ENCODE measurements around the gene GOLIM4. TPM values are rescaled to one million over a fixed set of nuclear protein-coding genes. Genes with fewer than 3 reads are reported as not detected.

The GOLIM4 gene
- total and polyA plus RNA-seq, 2 of the 13 experiments (the other 11 are each of a cell fraction or from before 2014, with no cell fraction given) = 10.9 to 47.7 TPM

DNA sequence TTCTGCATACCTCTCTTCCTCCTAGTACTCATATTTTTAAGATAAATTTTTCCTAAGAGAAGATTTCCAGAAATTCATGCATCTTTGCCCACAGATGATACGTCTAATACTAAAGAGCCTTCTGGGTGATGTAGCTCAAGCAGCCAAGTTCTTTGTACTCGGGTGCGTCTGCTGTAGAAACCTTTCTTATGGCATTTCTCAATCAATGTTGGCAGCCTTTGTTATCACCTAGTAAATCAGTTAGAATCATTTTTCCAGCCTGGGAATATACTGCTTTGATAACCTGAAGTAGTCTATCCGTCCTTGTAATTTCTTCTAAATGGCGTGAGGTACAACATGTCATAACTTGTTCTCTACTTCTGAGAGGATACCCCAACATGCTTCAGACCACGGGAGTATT is 104.5 kb downstream of the GOLIM4 start (continued):
- TF ChIP-seq, protein P1, sequence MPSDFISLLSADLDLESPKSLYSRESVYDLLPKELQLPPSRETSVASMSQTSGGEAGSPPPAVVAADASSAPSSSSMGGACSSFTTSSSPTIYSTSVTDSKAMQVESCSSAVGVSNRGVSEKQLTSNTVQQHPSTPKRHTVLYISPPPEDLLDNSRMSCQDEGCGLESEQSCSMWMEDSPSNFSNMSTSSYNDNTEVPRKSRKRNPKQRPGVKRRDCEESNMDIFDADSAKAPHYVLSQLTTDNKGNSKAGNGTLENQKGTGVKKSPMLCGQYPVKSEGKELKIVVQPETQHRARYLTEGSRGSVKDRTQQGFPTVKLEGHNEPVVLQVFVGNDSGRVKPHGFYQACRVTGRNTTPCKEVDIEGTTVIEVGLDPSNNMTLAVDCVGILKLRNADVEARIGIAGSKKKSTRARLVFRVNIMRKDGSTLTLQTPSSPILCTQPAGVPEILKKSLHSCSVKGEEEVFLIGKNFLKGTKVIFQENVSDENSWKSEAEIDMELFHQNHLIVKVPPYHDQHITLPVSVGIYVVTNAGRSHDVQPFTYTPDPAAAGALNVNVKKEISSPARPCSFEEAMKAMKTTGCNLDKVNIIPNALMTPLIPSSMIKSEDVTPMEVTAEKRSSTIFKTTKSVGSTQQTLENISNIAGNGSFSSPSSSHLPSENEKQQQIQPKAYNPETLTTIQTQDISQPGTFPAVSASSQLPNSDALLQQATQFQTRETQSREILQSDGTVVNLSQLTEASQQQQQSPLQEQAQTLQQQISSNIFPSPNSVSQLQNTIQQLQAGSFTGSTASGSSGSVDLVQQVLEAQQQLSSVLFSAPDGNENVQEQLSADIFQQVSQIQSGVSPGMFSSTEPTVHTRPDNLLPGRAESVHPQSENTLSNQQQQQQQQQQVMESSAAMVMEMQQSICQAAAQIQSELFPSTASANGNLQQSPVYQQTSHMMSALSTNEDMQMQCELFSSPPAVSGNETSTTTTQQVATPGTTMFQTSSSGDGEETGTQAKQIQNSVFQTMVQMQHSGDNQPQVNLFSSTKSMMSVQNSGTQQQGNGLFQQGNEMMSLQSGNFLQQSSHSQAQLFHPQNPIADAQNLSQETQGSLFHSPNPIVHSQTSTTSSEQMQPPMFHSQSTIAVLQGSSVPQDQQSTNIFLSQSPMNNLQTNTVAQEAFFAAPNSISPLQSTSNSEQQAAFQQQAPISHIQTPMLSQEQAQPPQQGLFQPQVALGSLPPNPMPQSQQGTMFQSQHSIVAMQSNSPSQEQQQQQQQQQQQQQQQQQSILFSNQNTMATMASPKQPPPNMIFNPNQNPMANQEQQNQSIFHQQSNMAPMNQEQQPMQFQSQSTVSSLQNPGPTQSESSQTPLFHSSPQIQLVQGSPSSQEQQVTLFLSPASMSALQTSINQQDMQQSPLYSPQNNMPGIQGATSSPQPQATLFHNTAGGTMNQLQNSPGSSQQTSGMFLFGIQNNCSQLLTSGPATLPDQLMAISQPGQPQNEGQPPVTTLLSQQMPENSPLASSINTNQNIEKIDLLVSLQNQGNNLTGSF (CRISPR knock-in tag; IDR thresholded peaks at IDR 0.05) = no peak
- no peak for TF ChIP-seq ZNF766 (CRISPR knock-in tag; IDR thresholded peaks at IDR 0.05; ENCODE audit: borderline replicate concordance)
- TF ChIP-seq, protein P2, sequence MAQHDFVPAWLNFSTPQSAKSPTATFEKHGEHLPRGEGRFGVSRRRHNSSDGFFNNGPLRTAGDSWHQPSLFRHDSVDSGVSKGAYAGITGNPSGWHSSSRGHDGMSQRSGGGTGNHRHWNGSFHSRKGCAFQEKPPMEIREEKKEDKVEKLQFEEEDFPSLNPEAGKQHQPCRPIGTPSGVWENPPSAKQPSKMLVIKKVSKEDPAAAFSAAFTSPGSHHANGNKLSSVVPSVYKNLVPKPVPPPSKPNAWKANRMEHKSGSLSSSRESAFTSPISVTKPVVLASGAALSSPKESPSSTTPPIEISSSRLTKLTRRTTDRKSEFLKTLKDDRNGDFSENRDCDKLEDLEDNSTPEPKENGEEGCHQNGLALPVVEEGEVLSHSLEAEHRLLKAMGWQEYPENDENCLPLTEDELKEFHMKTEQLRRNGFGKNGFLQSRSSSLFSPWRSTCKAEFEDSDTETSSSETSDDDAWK (CRISPR knock-in tag; IDR thresholded peaks at IDR 0.05) = no peak
- no peak for TF ChIP-seq SRSF4 (IDR thresholded peaks at IDR 0.05; ENCODE audit: low read depth, low read length, poor library complexity, severe bottlenecking)
- TF ChIP-seq, protein P3, sequence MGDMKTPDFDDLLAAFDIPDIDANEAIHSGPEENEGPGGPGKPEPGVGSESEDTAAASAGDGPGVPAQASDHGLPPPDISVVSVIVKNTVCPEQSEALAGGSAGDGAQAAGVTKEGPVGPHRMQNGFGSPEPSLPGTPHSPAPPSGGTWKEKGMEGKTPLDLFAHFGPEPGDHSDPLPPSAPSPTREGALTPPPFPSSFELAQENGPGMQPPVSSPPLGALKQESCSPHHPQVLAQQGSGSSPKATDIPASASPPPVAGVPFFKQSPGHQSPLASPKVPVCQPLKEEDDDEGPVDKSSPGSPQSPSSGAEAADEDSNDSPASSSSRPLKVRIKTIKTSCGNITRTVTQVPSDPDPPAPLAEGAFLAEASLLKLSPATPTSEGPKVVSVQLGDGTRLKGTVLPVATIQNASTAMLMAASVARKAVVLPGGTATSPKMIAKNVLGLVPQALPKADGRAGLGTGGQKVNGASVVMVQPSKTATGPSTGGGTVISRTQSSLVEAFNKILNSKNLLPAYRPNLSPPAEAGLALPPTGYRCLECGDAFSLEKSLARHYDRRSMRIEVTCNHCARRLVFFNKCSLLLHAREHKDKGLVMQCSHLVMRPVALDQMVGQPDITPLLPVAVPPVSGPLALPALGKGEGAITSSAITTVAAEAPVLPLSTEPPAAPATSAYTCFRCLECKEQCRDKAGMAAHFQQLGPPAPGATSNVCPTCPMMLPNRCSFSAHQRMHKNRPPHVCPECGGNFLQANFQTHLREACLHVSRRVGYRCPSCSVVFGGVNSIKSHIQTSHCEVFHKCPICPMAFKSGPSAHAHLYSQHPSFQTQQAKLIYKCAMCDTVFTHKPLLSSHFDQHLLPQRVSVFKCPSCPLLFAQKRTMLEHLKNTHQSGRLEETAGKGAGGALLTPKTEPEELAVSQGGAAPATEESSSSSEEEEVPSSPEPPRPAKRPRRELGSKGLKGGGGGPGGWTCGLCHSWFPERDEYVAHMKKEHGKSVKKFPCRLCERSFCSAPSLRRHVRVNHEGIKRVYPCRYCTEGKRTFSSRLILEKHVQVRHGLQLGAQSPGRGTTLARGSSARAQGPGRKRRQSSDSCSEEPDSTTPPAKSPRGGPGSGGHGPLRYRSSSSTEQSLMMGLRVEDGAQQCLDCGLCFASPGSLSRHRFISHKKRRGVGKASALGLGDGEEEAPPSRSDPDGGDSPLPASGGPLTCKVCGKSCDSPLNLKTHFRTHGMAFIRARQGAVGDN (CRISPR knock-in tag; IDR thresholded peaks at IDR 0.05) = no peak
- TF ChIP-seq NR1H2 (CRISPR knock-in tag; IDR thresholded peaks at IDR 0.05; ENCODE audit: borderline replicate concordance, low read depth) = no peak
- TF ChIP-seq SUZ12 (IDR thresholded peaks at IDR 0.05; ENCODE audit: low read depth, low read length) = no peak
- TF ChIP-seq, protein P4, sequence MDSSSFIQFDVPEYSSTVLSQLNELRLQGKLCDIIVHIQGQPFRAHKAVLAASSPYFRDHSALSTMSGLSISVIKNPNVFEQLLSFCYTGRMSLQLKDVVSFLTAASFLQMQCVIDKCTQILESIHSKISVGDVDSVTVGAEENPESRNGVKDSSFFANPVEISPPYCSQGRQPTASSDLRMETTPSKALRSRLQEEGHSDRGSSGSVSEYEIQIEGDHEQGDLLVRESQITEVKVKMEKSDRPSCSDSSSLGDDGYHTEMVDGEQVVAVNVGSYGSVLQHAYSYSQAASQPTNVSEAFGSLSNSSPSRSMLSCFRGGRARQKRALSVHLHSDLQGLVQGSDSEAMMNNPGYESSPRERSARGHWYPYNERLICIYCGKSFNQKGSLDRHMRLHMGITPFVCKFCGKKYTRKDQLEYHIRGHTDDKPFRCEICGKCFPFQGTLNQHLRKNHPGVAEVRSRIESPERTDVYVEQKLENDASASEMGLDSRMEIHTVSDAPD (CRISPR knock-in tag; IDR thresholded peaks at IDR 0.05) = no peak
- TF ChIP-seq, protein P5, sequence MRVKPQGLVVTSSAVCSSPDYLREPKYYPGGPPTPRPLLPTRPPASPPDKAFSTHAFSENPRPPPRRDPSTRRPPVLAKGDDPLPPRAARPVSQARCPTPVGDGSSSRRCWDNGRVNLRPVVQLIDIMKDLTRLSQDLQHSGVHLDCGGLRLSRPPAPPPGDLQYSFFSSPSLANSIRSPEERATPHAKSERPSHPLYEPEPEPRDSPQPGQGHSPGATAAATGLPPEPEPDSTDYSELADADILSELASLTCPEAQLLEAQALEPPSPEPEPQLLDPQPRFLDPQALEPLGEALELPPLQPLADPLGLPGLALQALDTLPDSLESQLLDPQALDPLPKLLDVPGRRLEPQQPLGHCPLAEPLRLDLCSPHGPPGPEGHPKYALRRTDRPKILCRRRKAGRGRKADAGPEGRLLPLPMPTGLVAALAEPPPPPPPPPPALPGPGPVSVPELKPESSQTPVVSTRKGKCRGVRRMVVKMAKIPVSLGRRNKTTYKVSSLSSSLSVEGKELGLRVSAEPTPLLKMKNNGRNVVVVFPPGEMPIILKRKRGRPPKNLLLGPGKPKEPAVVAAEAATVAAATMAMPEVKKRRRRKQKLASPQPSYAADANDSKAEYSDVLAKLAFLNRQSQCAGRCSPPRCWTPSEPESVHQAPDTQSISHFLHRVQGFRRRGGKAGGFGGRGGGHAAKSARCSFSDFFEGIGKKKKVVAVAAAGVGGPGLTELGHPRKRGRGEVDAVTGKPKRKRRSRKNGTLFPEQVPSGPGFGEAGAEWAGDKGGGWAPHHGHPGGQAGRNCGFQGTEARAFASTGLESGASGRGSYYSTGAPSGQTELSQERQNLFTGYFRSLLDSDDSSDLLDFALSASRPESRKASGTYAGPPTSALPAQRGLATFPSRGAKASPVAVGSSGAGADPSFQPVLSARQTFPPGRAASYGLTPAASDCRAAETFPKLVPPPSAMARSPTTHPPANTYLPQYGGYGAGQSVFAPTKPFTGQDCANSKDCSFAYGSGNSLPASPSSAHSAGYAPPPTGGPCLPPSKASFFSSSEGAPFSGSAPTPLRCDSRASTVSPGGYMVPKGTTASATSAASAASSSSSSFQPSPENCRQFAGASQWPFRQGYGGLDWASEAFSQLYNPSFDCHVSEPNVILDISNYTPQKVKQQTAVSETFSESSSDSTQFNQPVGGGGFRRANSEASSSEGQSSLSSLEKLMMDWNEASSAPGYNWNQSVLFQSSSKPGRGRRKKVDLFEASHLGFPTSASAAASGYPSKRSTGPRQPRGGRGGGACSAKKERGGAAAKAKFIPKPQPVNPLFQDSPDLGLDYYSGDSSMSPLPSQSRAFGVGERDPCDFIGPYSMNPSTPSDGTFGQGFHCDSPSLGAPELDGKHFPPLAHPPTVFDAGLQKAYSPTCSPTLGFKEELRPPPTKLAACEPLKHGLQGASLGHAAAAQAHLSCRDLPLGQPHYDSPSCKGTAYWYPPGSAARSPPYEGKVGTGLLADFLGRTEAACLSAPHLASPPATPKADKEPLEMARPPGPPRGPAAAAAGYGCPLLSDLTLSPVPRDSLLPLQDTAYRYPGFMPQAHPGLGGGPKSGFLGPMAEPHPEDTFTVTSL (CRISPR knock-in tag; IDR thresholded peaks at IDR 0.05; ENCODE audit: borderline replicate concordance) = no peak
- TF ChIP-seq AKAP8 (CRISPR knock-in tag; IDR thresholded peaks at IDR 0.05) = no peak
- no peak for TF ChIP-seq ZNF136 (CRISPR knock-in tag; IDR thresholded peaks at IDR 0.05; ENCODE audit: low read depth)

Data from HepG2 (cell line).